Astrocyte (in vitro differentiated cells and primary cell): ENCODE data around the gene DACT3.

Experiments
- CTCF ChIP-seq: IDR thresholded peaks from 2 replicates; pipeline ENCODE4 v1.5.1; 2011; ENCODE audit warnings: low read depth, mild to moderate bottlenecking, inconsistent platforms, low read length, moderate library complexity; ENCODE audit not compliant: insufficient read depth
- EZH2 ChIP-seq: IDR thresholded peaks from 2 replicates; pipeline ENCODE4 v1.6.1; 2012; ENCODE audit warnings: mild to moderate bottlenecking, low read length, inconsistent platforms; ENCODE audit not compliant: insufficient read depth

- no peak for TF ChIP-seq CTCF
- TF ChIP-seq EZH2 = no peak
Observed at GRCh38 chr19:46640656-46641055, 20.3 kb downstream of the DACT3 start.
